ENCODE data around the gene SPAG4. TPM values are rescaled to one million over a fixed set of nuclear protein-coding genes. Genes with fewer than 3 reads are reported as not detected.
A peak's percentile ranks its signal among the peaks of the same experiment; 100 is the strongest.

The SPAG4 gene
- total RNA-seq, 1 experiment from 2014 or later: 18.1 TPM

DNA sequence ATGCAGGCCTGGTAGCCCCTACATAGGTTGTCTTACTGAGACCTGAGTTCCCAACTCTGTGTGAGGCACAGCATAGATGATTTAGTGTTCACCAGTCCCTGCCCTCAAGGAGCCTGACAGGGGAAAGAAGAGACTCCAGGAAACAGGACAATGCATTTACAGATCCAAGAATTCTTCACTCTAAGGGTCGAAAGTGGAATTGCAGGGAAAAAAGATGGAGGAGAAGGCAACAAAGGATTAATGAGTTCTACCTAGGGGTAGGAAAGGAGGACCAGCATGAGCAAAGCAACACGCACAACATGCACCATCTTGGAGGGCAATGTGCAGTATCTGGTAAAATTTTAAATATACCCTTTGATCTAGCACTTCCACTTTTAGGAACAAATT, 5.9 kb downstream of the SPAG4 start:
- DNase-seq (ENCODE audit: low spot score): peak; percentile 47

DNA sequence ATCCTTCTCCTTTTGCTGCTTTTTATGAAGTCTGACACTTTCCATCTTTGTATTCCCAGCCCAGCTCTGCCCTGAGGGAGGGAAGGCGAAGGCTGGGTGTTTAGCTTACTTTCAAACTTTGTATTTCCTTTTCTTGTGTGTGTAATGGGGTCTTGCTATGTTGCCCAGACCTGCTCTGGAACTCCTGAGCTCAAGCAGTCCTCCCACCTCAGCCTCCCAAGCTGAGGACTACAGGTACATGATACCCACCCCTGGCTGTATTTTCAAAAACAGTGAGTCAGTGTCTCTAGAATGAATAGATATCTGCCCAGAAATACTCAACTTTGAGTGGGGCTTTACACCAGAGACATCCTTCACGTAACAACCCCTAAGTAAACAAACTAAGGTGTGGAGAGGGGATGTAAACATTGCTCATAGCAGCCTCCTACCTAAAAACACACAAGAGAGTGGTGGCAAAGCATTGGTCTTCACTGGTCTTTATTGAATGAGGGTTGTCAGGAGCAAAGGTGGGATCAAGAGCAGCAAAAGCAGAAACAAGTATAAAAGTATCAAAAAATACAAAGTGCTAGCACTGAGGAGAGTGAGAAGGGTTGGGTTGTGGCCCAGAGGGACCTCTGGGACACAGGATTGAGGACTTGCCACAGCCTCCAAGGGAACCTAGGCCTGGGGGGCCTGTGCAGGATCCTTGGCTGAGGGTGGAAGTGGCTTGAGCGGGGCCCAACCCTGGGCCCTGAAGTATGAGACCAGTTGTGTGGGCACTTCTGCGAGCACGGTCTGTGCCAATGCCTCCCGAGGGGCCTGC, 10.2 kb downstream of the SPAG4 start:
- DNase-seq (ENCODE audit: low spot score): no peak

DNA sequence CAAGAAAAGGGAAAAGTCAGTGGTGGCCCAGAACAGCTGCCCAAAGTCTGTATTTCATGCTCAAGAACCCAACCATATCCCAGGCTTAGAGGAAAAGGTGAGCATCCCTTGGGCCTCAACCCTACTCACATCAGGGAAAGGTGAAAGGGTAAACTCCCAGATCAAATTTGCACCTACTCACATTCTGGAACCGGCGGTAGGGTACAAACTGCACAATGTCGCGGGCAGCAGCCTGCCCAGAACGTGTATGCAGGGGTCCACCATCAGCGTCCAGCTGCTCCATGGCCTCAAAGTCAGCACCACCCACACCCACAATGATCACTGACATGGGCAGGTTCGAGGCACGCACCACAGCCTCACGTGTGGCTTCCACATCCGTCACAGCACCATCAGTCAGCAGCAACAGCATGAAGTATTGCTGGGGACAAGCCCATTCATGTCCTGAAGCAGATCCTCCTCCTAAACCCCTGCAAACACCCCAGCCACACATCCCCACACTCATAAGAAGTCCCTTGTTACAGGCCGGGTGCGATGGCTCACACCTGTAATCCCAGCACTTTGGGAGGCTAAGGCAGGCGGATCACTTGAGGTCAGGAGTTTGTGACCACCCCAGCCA, 10.9 kb downstream of the SPAG4 start:
- DNase-seq (ENCODE audit: low spot score): no peak

GRCh38 chr20:35627121-35627520, 11.5 kb downstream of the SPAG4 start:
- no peak for DNase-seq (ENCODE audit: low spot score)

- no peak for DNase-seq (ENCODE audit: low spot score)
These were observed 14.0 kb downstream of the SPAG4 start for GRCh38 chr20:35629427-35630145.

DNA sequence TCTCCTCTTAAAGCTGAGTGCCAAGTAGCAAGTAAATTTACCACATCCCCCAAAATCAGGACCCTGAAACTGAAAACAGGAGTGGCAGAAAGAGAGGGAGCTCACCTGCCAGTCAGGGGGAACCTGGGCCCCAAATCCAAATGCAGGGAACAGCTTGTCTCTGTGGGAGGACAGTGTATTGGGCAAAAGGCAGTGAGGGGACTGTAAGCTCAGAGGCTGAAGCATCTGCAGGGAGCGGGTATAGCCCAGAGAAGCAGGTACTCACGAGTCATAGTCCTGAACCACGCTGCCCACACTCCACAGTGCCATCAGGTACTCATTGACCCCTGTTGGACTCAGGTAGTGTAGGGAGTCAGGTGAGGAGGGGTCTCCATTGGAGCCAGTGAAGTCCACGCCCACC, 15.0 kb downstream of the SPAG4 start:
- DNase-seq (ENCODE audit: low spot score): no peak

DNA sequence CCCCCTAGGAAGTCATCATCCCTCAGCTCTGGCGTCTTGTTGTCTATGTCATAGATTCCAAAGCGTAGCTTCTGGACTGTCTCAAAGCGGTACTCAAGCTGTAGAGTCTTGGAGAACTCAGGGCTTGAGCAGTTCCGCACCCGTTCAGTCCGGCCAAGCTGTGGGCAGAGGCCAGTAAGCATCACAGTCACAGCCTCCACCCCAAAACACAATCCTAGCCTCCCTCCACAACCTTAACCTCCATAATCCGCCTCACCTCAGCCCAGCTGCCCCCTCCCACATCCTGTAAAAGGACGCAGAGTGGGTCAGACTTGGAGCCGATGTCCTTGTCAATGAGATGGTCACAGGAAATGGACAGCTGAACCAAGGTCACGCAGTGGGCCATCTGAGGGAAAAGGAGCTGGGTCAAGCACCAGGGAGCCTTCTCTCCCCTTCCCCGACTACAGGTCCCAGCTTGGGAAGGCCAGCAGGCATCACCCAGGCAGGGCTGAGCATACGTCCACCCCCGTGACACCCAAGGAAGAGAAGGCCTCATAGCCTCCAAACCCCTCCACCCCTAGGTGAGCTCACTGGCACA, 17.0 kb downstream of the SPAG4 start:
- DNase-seq (ENCODE audit: low spot score): no peak

DNA sequence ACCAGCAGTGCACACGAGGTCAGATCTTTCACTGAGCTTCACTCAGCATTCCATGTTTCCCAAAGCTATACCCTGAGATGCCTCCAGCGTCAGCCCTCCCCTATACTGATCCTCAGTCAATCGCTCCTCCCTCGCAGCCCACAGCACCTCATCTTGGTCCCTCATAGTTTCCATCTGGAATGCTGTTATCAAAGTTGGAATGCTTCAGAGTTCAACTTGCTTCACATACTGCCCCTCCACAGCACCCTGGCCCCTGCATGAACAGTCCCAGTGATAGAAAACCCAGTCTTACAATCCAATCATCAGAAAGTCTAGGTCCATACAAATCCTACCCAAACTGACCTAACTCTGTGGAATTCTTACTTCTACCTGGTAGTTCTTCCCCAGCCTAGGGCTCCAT, 20.0 kb downstream of the SPAG4 start:
- no peak for DNase-seq (ENCODE audit: low spot score)

GRCh38 chr20:35636095-35636494, 20.5 kb downstream of the SPAG4 start:
- DNase-seq (ENCODE audit: low spot score): no peak

DNA sequence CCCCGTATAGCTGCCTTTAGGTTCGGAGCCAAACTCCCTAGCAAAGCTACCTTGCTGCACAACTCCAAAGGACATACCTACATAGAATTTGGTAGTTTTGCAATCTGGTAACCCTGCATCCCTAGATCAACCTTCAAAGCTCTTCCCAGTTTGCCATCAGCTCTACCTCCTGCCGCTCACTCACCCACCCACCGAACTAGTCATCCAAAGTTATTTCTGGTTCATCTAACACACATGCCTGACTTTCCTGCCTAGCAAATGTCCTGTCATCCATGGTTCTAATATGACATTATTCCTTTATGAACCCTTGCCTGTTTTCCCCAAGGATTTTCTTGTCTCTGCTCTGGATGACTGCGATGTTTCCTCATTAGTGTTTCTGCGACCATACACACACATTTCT, 21.6 kb downstream of the SPAG4 start:
- DNase-seq (ENCODE audit: low spot score): no peak

DNA sequence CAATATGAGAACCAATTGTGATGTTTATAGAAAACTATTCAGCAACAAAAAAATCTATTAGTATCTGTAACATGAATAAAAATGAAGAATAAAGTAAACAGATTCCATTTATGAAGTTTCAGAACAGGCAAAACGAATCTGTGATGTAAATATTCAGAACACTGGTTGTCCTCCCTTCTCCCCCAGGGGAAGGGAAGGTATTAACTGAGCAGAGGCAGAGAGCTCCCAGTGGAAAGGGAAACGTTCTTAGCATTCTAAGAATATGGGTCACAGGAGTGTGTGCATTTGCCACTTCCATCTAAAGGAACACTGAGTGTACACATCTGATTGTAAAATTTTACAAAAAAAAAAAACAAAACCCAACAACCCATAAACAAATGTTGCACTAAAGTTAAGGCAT, 23.1 kb downstream of the SPAG4 start:
- DNase-seq (ENCODE audit: low spot score): no peak

GRCh38 chr20:35640724-35641123, 25.1 kb downstream of the SPAG4 start:
- no peak for DNase-seq (ENCODE audit: low spot score)

DNA sequence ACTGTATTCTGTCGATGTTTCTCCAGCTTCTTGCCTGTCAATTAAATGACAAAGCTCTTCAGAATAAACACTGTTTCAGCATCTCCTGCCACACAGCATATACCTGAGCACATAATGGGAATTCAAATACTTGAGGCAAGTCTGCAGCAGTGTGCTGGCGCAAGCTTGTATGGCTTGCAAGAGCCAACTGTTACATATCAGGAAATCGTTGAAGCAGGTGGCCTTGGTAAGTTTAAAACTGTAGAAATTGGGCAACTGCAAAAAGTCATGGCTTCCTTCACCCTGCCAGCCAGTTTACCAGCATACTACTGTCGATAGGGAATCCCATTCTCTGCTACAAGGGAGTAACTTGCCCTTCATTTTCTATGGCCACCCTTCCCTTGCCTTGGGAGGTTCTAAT, 26.1 kb downstream of the SPAG4 start:
- no peak for DNase-seq (ENCODE audit: low spot score)

DNA sequence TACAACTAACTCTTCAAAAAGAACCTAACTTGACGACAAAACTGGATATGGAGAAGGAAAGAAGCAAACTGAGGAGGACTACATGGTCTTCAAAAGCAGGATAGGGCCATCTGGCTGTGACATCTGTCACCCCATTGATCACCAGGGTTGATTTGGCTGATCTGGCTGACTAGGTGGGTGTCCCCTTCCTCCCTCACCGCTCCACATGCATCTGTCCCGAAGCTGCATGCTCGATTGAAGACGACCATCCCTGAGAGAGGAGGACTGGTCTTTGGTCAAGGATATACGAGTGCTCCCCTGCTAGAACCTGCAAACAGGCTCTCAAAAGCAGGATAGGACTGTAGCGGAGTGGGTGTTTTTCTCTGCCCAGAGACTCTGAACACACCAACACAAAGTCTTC, 27.4 kb downstream of the SPAG4 start:
- no peak for DNase-seq (ENCODE audit: low spot score)

DNA sequence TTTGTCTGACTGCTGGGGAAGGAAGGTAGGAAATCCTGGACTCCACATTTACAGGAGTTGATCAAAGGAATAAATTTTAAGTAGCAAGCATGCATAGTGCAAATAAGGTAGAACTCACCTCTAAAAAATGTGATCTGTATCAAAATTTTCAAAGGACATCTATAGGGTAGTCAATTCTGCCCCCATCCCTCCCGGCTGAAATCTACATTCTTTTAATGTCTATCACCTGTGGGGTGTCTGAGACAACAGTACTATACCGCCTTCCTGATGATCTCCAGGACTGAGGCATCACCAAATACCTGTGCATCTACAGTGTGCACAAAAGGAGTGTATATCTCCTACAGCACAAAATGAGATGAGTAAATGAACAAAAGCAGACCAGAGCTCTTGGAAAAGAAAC, 29.2 kb downstream of the SPAG4 start:
- no peak for DNase-seq (ENCODE audit: low spot score)

DNA sequence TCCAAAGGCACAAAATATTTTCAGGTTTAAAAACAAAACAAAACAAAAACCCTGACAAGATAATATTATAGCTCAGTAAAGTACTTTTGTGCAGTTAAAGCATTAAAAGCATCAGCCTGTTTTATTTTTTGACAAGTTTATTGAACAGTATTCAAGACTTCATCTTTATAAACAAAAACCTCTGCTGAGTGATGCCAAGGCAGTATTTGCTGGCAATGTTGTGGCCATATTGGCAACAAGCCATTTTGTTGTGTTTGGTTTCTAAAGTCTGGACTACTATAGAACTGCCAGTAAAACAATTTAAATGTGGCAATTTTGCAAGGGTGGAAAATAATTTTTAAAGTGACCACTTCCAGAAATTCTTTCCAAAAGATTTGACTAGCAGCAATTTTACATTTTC, 33.2 kb downstream of the SPAG4 start:
- DNase-seq (ENCODE audit: low spot score): no peak

DNA sequence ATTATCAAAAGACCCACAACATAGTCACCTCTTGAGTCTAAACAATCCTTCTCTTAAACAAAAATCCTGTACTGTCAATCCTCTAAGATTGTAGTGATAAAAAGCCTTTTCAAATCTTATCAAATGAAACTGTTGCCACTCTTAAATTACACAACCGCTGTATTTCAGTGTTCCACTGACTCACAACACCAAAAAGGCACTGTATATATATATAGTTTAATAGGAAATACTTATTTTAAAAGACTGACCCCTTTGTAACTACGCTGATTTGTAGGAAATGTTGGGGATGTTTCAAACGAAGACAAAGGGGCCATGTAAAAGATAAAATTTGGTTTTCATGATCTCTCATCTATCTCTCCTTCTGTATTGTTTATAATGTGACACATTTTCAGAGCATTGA, 35.0 kb downstream of the SPAG4 start:
- no peak for DNase-seq (ENCODE audit: low spot score)

DNA sequence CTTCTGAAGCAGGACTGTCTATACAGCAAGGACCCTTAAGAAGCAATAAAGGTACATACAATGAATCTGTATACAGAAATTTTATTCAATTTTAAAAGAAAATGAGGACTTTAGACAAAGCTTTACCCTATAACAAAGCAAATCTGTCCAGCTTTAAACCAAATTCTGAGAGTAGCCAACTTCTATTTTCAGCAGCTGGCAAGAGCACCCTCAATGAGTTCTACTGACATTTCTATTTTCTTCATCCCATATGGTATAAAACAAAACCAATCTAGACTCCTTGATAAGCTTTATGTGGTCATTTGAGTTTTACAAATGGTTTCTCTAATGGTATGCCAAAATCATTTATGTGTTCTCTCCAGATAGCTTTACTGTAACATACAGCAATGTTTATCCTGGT, 36.3 kb downstream of the SPAG4 start:
- no peak for DNase-seq (ENCODE audit: low spot score)

GRCh38 chr20:35652641-35653429, 37.2 kb downstream of the SPAG4 start:
- no peak for DNase-seq (ENCODE audit: low spot score)

GRCh38 chr20:35653430-35653734, 37.8 kb downstream of the SPAG4 start:
- DNase-seq (ENCODE audit: low spot score): no peak

GRCh38 chr20:35653893-35654292, 38.3 kb downstream of the SPAG4 start:
- no peak for DNase-seq (ENCODE audit: low spot score)

- DNase-seq (ENCODE audit: low spot score): no peak
These were observed 38.8 kb downstream of the SPAG4 start for GRCh38 chr20:35654415-35654814.

All from HT-29 (cell line).